ENCODE measurements around the gene TRIM45. TPM values are rescaled to one million over a fixed set of nuclear protein-coding genes. Genes with fewer than 3 reads are reported as not detected.

TRIM45 gene
- total and polyA plus RNA-seq, 2 of the 4 experiments (the other 2 are of a cell fraction): 2.0 to 5.1 TPM

- H3K23ac ChIP-seq (ENCODE audit: low read depth, low read length): no peak overlapping the region
- CTCF ChIA-PET: interaction anchor here (0.6 to 4.4 kb wide), 6 partner anchors 11 to 216 kb away, joined by 3 to 43 read pairs (median 6); no protein-coding TSS in a partner anchor
- DNase-seq (no peak), ATAC-seq (ENCODE audit: low read depth) (no peak)
- H3K4me1 ChIP-seq (ENCODE audit: control insufficient read depth, insufficient read depth, low read length): no peaks in the 10 kb centered on the region
- no peak overlapping the region for H4K8ac ChIP-seq (ENCODE audit: low read depth in 2 of 2, low read length in 2 of 2)
- H3K9me1 ChIP-seq (ENCODE audit: insufficient read depth, low read length): no peaks in the 10 kb centered on the region; the same call in 1 of the 2 replicates
- peak overlapping the region; percentile 43 for H2AK5ac ChIP-seq (ENCODE audit: low read depth, low read length)
- no peak overlapping the region for H3K4ac ChIP-seq (ENCODE audit: low read depth, low read length)
- H3K4me2 ChIP-seq (ENCODE audit: low read depth, low read length): no peak overlapping the region
- H2BK5ac ChIP-seq (ENCODE audit: low read depth, low read length, poor library complexity, severe bottlenecking): no peak overlapping the region
- dilution Hi-C loops (cut with HindIII; ENCODE audit: low sequenced_read_pairs, unreplicated experiment): no loop called here
- no peak overlapping the region for H2BK20ac ChIP-seq (ENCODE audit: low read depth, low read length)
- H4K20me1 ChIP-seq (ENCODE audit: insufficient read depth, low read length): no peaks in the 10 kb centered on the region
- no peak overlapping the region for H3K27ac ChIP-seq (ENCODE audit: insufficient read depth, low read length)
- H3K4me3 ChIP-seq (ENCODE audit: insufficient read depth, low read depth, low read length): no peak overlapping the region
- POLR2A ChIA-PET (ENCODE audit: unreplicated experiment): no interaction called here
- BruUV-seq (replicated peaks): no TSS peak
- no peak overlapping the region for H3K18ac ChIP-seq (ENCODE audit: low read depth, low read length)
- H4K5ac ChIP-seq (ENCODE audit: low read depth, low read length): no peak overlapping the region
- TF ChIP-seq BHLHE40 (IDR thresholded peaks at IDR 0.05; ENCODE audit: low read depth, low read length) (no peak), CTCF (conservative IDR thresholded peaks at IDR 0.05; ENCODE audit: low read depth, low read length) (no peak), MAZ (IDR thresholded peaks at IDR 0.05; ENCODE audit: borderline replicate concordance, low read depth, low read length) (no peak), MXI1 (IDR thresholded peaks at IDR 0.05; ENCODE audit: borderline replicate concordance, low read depth, low read length) (no peak), ELK1 (IDR thresholded peaks at IDR 0.05; ENCODE audit: borderline replicate concordance, low read depth, low read length) (no peak), RCOR1 (IDR thresholded peaks at IDR 0.05; ENCODE audit: insufficient replicate concordance, low read length) (no peak), SMC3 (IDR thresholded peaks at IDR 0.05; ENCODE audit: low read depth, low read length) (no peak), MAFK (IDR thresholded peaks at IDR 0.05; ENCODE audit: low read depth, low read length) (no peak), USF2 (IDR thresholded peaks at IDR 0.05; ENCODE audit: low read depth, low read length) (no peak), RAD21 (IDR thresholded peaks at IDR 0.05; ENCODE audit: low read length) (no peak), NFE2L2 (IDR thresholded peaks at IDR 0.05; ENCODE audit: low read depth, low read length) (no peak), CEBPB (IDR thresholded peaks at IDR 0.05; ENCODE audit: low read depth, low read length) (no peak), FOS (IDR thresholded peaks at IDR 0.05; ENCODE audit: low read depth, low read length) (no peak), POLR2A (IDR thresholded peaks at IDR 0.05; ENCODE audit: low read depth, low read length) (no peak)
- no peak overlapping the region for H3K14ac ChIP-seq (replicated peaks; ENCODE audit: low read depth, low read length)
- no peak overlapping the region for H2BK120ac ChIP-seq (ENCODE audit: low read depth, low read length)
- H3K9me3 ChIP-seq (ENCODE audit: control insufficient read depth, insufficient read depth, low read length): no peaks in the 10 kb centered on the region
- intact Hi-C loops (cut with micrococcal nuclease): loop anchor here (2.0 to 10.0 kb wide), 4 partner anchors 51 to 855 kb away; partner anchors contain the start of genes GDAP2, TRIM45 and WDR3
- peaks cover 9% of the 10 kb centered on the region in 2 experiments; a peak in 2 of 4 replicates for H3K79me1 ChIP-seq (ENCODE audit: low read depth in 1 of 2, low read length in 2 of 2)
- WGBS, 2 experiments (ENCODE audit: extremely low coverage in 2 of 2, insufficient read length in 1 of 2): 95% methylated on average over 4 of the region's 4 CpGs; no CpG with 5 or more reads in 1 of the 2 experiments
- no peak overlapping the region for H2AK9ac ChIP-seq (replicated peaks; ENCODE audit: low read depth, low read length, poor library complexity)
- H2AFZ ChIP-seq (replicated peaks; ENCODE audit: low read length, poor library complexity): no peak overlapping the region
- in situ Hi-C loops (cut with MboI; ENCODE audit: low sequenced_read_pairs): no loop called here
- no peak overlapping the region for H3K9ac ChIP-seq (ENCODE audit: low read depth, low read length)
- H3K56ac ChIP-seq (ENCODE audit: extremely low read depth, insufficient read depth, low read length): no peak overlapping the region
- no peak overlapping the region for H2BK15ac ChIP-seq (ENCODE audit: low read depth, low read length)
- H3K36me3 ChIP-seq (ENCODE audit: control insufficient read depth, insufficient read depth, low read length): no peaks in the 10 kb centered on the region; the same call in 1 of the 2 replicates
- no peak overlapping the region for H4K91ac ChIP-seq (ENCODE audit: insufficient read depth, low read depth, low read length)
- H3K27me3 ChIP-seq (ENCODE audit: control insufficient read depth, insufficient read depth, low read length): no peaks in the 10 kb centered on the region
These were observed 52.2 kb downstream of the TRIM45 start for GRCh38 chr1:117069220-117069844.

Measured in IMR-90 (cell line).